ENCODE results near the gene ZNF341. TPM values are rescaled to one million over a fixed set of nuclear protein-coding genes. Genes with fewer than 3 reads are reported as not detected.
A peak's percentile ranks its signal among the peaks of the same experiment; 100 is the strongest.
"Not testable (repeated sequence)": the region's sequence is repeated elsewhere in the genome, so short reads cannot be mapped to it uniquely, and the experiment has no call there.

The ZNF341 gene
- polyA plus RNA-seq, 12 donors: 2.1 to 4.6 (median 2.7) TPM; not detected in 2

DNA sequence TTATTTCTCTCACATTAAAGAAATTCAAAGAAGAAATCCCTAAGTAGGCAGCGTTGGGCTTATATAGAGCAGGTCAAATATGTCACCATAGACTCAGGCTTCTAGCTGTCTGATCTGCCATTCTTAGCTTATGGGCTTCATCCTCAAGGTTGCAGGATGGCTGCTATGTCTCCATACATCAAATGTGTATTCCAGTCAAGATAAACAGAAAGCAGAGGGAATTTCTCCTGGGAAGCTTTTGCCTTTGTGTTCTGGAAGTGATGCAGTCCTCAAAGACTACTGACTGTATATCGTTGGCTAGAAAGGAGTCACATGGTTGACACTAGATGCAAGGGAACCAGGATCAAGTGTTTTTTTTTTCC, 36.0 kb downstream of the ZNF341 start:
- no peak for DNase-seq

DNA sequence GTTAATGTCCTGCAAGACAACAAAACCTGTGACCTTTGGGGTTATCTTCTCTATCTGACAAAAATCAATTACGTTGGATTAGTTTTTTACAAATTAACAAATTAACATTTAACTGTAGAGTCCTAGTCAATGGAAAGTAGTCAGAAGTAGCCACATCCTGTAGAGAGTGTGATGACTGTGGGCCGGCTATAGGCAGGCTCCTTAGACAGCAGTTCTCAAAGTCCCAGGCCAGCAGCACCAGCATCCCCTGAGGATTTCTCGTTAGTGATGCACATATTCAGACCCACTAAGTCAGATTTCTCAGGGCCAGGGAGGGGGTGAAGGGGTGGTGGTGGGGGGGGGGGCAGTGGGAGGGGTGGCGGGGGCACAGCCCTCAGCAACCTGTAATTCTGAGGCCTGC, 37.2 kb downstream of the ZNF341 start:
- no peak for DNase-seq

GRCh38 chr20:33770005-33770404, 38.2 kb downstream of the ZNF341 start:
- no peak for DNase-seq

GRCh38 chr20:33771938-33772337, 40.1 kb downstream of the ZNF341 start:
- DNase-seq: no peak

GRCh38 chr20:33772439-33772838, 40.6 kb downstream of the ZNF341 start:
- DNase-seq: no peak

DNA sequence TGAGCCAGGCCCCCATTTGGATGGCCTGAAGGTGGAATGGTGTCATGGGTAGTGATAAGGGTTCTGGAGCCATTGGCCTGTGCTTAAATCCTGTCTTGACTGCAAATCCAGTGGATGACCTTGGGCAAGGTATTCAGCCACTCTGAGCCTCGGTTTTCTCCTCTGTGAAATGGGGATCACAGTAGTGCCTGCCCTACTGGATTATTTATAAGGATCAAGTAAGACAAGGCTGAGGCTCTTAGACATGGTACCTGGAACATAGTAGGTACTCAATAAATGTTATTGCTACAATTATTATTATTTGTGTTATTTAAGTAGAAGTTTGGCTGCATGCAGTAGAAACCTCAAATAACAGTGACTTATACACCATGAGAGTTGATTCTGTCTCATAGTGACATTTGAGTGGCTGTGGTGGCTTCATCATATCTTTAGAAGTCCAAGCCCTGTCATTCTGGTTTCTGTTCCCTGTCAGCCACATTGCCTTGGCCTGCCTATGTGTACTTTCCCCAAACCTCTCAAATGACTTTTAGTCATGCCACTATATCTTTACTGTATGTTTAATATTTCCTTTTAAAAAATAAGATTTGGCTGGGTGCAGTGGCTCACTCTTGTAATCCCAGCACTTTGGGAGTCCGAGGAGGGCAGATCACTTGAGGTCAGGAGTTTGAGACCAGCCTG, 41.8 kb downstream of the ZNF341 start:
- no peak for DNase-seq

- no peak for DNase-seq
These were observed 46.0 kb downstream of the ZNF341 start for GRCh38 chr20:33777816-33778215.

GRCh38 chr20:33781133-33781532, 49.3 kb downstream of the ZNF341 start:
- no peak for DNase-seq

DNA sequence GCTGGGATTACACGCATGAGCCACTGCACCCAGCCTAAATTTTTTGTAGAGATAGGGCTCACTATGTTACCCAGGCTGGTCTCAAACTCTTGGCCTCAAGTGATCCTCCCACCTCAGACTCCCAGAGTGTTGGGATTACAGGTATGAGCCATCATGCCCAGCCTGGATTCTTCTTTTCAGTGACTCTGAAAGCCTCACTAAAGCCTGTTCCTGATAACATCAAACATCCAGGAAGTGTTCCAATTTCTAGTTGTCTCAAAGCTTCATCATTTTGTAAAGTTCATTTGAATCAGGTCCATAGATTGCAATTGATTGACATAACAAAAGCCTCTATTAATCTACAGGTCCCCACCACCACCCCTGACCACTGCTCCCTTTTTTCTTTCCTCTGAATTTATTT, 50.1 kb downstream of the ZNF341 start:
- DNase-seq: no peak

- DNase-seq: no peak
These were observed 51.5 kb downstream of the ZNF341 start for GRCh38 chr20:33783256-33783655.

GRCh38 chr20:33783818-33784217, 52.0 kb downstream of the ZNF341 start:
- DNase-seq: no peak

DNA sequence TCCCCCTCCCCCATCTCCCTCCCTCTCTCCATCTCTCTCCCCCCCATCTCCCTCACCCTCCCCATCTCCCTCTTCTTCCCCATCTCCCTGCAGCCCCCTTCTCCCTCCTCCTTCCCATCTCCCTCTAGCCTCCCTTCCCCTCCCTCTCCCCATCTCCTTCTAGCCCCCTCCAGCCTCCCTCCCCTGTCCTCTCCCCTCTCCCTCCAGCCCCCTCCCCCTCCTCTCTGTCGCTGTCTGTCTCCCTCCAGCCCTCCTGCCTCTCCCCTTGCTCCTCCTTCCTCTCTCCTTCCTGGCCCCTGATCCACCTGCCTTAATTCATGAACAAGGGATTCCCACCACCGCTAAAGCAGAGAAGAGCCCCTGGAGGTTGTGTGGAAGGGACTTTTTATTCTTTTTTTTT, 52.4 kb downstream of the ZNF341 start:
- DNase-seq: no peak

DNA sequence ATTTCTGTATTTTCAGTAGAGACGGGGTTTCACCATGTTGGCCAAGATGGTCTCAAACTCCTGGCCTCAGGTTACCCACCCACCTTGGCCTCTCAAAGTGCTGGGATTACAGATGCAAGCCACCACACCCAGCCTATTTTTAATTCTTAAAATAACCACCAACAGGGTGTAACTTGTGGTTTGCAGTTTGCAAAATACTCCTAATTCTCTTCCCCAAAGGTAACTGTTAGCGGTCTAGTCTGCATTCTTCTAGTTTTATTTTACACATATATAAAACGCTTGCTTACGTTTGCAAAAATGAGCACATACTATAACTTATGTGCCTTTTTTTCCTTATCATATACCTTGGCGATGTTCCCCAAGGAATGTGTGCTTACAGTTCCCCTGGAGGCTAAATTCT, 53.7 kb downstream of the ZNF341 start:
- no peak for DNase-seq

DNA sequence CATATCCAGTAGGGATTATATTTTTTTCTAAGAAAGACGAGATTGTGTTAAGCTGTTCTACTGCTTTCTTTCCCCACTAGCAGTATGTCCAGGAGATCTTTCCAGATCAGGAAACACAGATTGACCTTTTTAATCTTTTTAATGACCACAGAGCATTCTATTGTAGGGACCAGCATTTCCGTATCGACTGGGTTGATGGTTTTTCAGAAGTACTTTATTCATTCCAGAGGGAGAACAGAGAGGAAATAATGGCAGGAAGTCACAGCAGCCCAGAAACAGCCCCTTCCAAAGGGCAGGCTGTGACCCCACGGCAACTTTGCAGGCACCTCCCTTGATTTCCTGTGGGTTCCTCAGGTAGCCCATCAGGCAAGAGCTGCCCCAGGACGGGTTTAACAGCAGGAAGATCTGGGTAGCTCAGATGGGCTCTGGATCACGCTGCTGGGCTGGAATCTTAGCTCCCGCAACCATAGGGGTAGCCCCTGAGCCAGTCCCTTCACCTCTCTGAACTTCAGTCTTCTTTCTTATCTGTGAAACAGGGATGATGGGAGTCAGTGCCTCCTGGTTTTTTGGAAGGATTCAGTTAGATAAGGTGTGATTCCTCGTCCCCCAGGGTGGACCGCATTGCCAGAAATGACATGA, 55.6 kb downstream of the ZNF341 start:
- DNase-seq: no peak

GRCh38 chr20:33788351-33789049, 56.7 kb downstream of the ZNF341 start:
- DNase-seq: no peak

DNA sequence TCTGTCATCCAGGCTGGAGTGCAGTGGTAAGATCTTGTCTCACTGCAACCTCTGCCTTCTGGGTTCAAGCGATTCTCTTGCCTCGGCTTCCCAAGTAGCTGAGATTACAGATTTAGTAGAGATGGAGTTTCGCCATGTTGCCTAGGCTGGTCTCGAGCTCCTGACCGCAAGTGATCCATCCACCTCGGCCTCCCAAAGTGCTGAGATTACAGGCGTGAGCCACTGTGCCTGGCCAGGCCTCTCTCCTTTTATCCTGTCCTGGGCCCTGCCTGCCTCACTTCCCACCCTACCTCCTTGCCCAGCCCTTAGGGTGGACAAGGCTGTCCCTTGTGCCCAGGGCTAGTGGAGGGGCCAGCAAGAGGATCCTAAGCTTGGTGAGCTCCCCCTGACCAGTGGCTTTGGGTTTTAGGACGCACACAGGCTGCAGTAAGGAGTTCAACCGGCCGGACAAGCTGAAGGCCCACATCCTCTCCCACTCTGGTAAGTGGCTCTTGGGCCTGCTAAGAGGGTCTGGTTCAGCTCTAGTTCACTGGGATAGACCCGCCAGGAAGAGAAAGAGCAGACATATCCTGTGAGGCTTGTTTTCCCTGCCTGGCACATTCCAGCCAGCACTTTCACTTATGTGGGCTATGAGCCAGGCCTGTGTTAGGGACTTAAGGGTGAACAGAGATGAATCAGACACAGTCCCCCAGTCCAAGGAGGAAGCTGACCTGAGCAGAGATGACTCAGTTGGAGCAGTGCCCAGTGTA, 57.5 kb downstream of the ZNF341 start:
- peak; percentile 14 for DNase-seq

GRCh38 chr20:33789858-33790182, 58.0 kb downstream of the ZNF341 start:
- no peak for DNase-seq

DNA sequence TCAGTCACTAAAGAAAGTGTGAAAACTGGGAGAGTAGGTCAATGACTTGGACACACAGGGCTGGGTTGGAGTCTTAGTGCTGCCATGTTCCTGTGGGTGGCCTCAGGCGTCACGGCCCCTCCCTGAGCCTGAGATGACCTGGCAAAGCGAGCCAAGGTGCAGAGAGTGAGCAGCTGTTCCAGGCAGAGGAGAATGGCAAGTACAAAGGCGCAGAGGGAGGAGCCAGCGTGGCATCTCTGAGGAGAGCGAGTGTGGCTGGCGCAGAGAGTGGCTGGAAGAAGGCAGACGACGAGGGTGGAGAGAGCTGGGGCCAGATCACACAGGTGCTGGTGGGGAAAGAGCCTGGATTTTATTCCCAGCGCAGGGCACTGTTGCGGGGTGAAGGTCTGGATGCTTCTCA, 58.8 kb downstream of the ZNF341 start:
- DNase-seq: no peak

- DNase-seq: no peak
These were observed 59.2 kb downstream of the ZNF341 start for GRCh38 chr20:33791021-33791420.

DNA sequence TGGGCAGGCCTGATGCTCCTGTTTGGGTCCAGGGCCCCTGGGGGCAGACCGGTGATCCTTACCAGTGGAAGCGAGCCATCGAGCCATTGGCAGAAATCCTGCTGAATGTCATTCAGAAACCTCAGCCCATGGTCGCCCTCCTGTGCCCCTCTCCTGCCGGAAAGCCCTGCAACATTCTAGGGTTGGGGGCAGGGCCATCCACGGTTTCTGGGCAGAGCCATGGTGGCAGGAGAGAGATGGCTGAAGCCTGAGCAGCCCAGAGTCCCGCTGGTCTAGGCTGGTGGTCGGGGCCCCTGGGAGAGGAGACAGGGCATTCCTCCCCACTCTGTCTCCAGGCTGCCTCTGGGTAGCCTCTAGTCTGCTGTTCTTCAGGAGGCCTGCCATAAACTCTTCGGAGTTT, 59.7 kb downstream of the ZNF341 start:
- no peak for DNase-seq

GRCh38 chr20:33791959-33792597, 60.3 kb downstream of the ZNF341 start:
- no peak for DNase-seq

- DNase-seq: not testable (repeated sequence)
These were observed 60.8 kb downstream of the ZNF341 start for GRCh38 chr20:33792598-33792989.
